NT2/D1 (cell line): Measurements from ENCODE around the gene ZBTB7B.

Experiments used
- DNase-seq: peaks from one replicate; pipeline ENCODE4 v3.0.0-alpha.2; 2011; ENCODE audit warnings: low read depth, low spot score
- H3K27me3 ChIP-seq: 2 replicates; pipeline ENCODE4 v1.6.0; 2011; ENCODE audit warnings: mild to moderate bottlenecking; ENCODE audit not compliant: insufficient read length, insufficient read depth
- H3K36me3 ChIP-seq: 2 replicates; pipeline ENCODE4 v1.6.1; 2011; ENCODE audit warnings: mild to moderate bottlenecking, low read length, mixed read lengths; ENCODE audit not compliant: insufficient read depth, insufficient read length
- H3K4me1 ChIP-seq: 2 replicates; pipeline ENCODE4 v1.5.1; 2011; ENCODE audit not compliant: insufficient read depth, insufficient read length
- H3K4me3 ChIP-seq: 2 replicates; pipeline ENCODE4 v1.5.1; 2011; ENCODE audit warnings: low read depth; ENCODE audit not compliant: insufficient read length
- H3K9ac ChIP-seq: 2 replicates; pipeline ENCODE4 v1.6.0; 2011; ENCODE audit warnings: low read depth; ENCODE audit not compliant: insufficient read length
- H3K9me3 ChIP-seq: 2 replicates; pipeline ENCODE4 v1.5.1; 2011; ENCODE audit warnings: mild to moderate bottlenecking, low read length; ENCODE audit not compliant: insufficient read depth
- SUZ12 ChIP-seq: IDR thresholded peaks from 2 replicates; pipeline ENCODE4 v1.6.1; 2011; ENCODE audit not compliant: insufficient read length, insufficient read depth; ENCODE audit errors: extremely low read depth
- YY1 ChIP-seq: IDR thresholded peaks from 2 replicates; pipeline ENCODE4 v1.6.1; 2011; ENCODE audit not compliant: insufficient read length, insufficient read depth
- ZNF274 ChIP-seq: IDR thresholded peaks from 2 replicates; pipeline ENCODE4 v1.6.1; 2011; ENCODE audit warnings: mild to moderate bottlenecking, low read depth, low read length

Gene ZBTB7B

GRCh38 chr1:155032886-155033285 is 30.3 kb downstream of the ZBTB7B start:
- no peak overlapping the region for H3K9ac ChIP-seq

GRCh38 chr1:155033524-155033923 is 30.9 kb downstream of the ZBTB7B start, which contains the start of the genes DCST1 and DCST2:
Gene DCST1 (plus strand): TSS chr1:155033824. CDS start chr1:155034037, 213 bp downstream.
Gene DCST2 (minus strand): TSS chr1:155033781. CDS start chr1:155033701, 80 bp downstream.
- Histone ChIP-seq H3K9ac (no peak within 1 kb of the TSS), H3K4me1 (peaks cover 7% of the 10 kb centered on the region), H3K4me3 (no peak within 1 kb of the TSS), H3K27me3 (no peaks in the 10 kb centered on the region), H3K36me3 (no peaks in the 10 kb centered on the region), H3K9me3 (no peaks in the 10 kb centered on the region)
- no peak for TF ChIP-seq SUZ12
- TF ChIP-seq ZNF274: no peak
- TF ChIP-seq YY1: no peak
- no peak for DNase-seq

More at GRCh38 chr1:155032886-155033285, 30.3 kb downstream of the ZBTB7B start:
- no peak for DNase-seq
- TF ChIP-seq YY1: no peak
- H3K9me3 ChIP-seq: no peaks in the 10 kb centered on the region
- no peak overlapping the region for H3K4me3 ChIP-seq
- no peaks in the 10 kb centered on the region for H3K27me3 ChIP-seq
- no peaks in the 10 kb centered on the region for H3K36me3 ChIP-seq
- H3K4me1 ChIP-seq: peaks cover 7% of the 10 kb centered on the region

GRCh38 chr1:155034318-155035208 is 32.0 kb downstream of the ZBTB7B start:
- no peak for TF ChIP-seq ZNF274
- no peak for TF ChIP-seq SUZ12
- TF ChIP-seq YY1: no peak
- H3K9ac ChIP-seq: no peak overlapping the region

DNA sequence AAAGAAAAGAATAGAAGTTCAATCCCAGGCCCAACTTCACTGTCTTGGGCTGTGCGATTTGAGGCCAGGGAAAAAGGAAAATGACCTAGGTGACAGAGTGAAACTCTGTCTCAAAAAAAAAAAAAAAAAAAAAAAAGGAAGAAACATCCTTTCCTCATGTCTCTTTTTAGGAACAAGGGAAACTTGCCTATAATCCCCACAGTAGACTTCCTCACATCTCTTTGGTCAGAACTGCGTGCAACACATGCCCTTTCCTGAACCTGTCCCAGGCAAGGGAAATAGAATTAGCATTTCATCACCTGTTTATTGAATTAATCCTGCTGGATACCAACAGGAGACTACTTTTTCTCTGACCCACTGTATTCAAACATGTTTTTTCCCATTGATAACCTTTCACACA is 33.3 kb downstream of the ZBTB7B start:
- DNase-seq: no peak
- no peaks in the 10 kb centered on the region for H3K36me3 ChIP-seq
- H3K27me3 ChIP-seq: no peaks in the 10 kb centered on the region
- H3K4me3 ChIP-seq: no peak overlapping the region
- no peak overlapping the region for H3K9ac ChIP-seq
- H3K9me3 ChIP-seq: no peaks in the 10 kb centered on the region
- H3K4me1 ChIP-seq: peaks cover 7% of the 10 kb centered on the region
- no peak for TF ChIP-seq YY1
- TF ChIP-seq ZNF274: no peak

More at GRCh38 chr1:155034318-155035208, 32.0 kb downstream of the ZBTB7B start:
- H3K36me3 ChIP-seq: no peaks in the 10 kb centered on the region
- H3K4me1 ChIP-seq: peaks cover 7% of the 10 kb centered on the region
- H3K9me3 ChIP-seq: no peaks in the 10 kb centered on the region
- no peak overlapping the region for H3K4me3 ChIP-seq
- H3K27me3 ChIP-seq: no peaks in the 10 kb centered on the region
- no peak for DNase-seq

DNA sequence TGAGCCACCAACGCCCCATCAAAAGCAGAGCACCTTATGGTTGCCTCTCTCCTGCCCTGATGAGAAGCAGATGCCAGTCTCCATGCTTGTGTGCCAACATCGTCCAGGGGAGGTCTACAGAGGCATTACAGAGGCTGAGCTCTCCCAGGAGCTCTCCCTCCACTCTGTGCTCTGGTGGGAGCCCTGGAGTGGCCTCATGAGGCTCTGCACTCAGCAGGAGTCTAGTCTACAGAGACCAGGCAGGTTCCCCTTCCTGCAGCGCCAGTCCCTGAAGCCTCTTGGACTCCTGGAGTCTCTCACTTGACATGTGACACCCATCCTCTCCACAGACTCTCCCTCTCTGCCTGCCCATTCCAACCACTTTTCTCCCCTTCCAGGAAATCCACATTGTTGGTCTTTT is 34.4 kb downstream of the ZBTB7B start:
- peaks cover 7% of the 10 kb centered on the region for H3K4me1 ChIP-seq
- no peak for DNase-seq
- TF ChIP-seq ZNF274: no peak
- no peak for TF ChIP-seq YY1
- no peak for TF ChIP-seq SUZ12
- no peak overlapping the region for H3K9ac ChIP-seq
- H3K9me3 ChIP-seq: no peaks in the 10 kb centered on the region
- no peaks in the 10 kb centered on the region for H3K27me3 ChIP-seq
- no peak overlapping the region for H3K4me3 ChIP-seq
- H3K36me3 ChIP-seq: no peaks in the 10 kb centered on the region

- H3K9ac ChIP-seq: no peak overlapping the region
- H3K9me3 ChIP-seq: no peaks in the 10 kb centered on the region
- no peaks in the 10 kb centered on the region for H3K36me3 ChIP-seq
- DNase-seq: no peak
- no peaks in the 10 kb centered on the region for H3K27me3 ChIP-seq
- TF ChIP-seq YY1 (no peak), SUZ12 (no peak), ZNF274 (no peak)
- peaks cover 8% of the 10 kb centered on the region for H3K4me1 ChIP-seq
- H3K4me3 ChIP-seq: no peak overlapping the region
These were observed 35.3 kb downstream of the ZBTB7B start for GRCh38 chr1:155037851-155038441.

DNA sequence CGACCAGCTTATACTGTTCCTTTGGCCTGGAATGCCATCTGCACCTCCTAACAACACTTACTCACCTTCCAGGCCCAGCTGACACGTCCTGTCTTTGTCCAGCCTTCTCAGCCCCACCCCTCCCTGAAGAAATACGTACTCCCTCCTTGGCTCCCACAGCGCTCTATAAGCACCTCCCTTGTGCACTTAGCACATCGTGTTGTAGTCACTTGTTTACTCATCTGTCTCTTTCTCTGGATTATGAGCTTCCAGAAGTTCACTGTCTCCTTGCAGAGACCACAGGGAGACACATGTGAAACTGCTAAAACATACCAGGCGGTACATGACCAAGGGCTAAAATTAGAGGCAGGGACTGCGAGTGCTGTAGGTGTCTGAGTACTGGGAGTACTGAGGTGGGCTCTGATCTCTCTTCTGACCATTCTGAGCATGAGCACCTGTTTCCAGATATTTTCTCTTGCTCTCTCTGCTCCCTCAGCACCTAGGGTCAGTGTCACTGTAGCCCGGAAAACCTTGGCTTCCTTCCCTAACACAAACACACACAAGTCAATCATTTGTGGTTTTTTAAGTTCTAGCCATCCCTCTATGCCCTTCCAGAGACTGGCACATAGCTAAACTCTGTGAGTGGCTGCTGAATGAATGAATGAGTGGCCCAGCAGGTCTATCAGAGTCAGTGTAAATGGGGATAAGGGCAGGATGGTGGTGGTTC is 36.2 kb downstream of the ZBTB7B start:
- no peak for TF ChIP-seq SUZ12
- no peak for TF ChIP-seq ZNF274
- no peak for TF ChIP-seq YY1
- H3K4me3 ChIP-seq: no peak overlapping the region
- H3K4me1 ChIP-seq: peaks cover 9% of the 10 kb centered on the region
- H3K9me3 ChIP-seq: no peaks in the 10 kb centered on the region
- no peak for DNase-seq
- H3K9ac ChIP-seq: no peak overlapping the region
- no peaks in the 10 kb centered on the region for H3K36me3 ChIP-seq
- no peaks in the 10 kb centered on the region for H3K27me3 ChIP-seq
